HepG2 (cell line): Measurements from ENCODE around the gene RAB6B. TPM values are rescaled to one million over a fixed set of nuclear protein-coding genes. Genes with fewer than 3 reads are reported as not detected.

Experiments
- ATAC-seq: fragments of 200-7000 bp; cut with Tn5 transposase; 3 replicates; pipeline ENCODE4 v1.9.1; 2020; ENCODE audit warnings: mild to moderate bottlenecking, moderate library complexity
- BruUV-seq: library from RNA; stranded (reverse); fragments of 400-500 nt; replicated peaks from 2 replicates; lab custom pipeline; 2021; lab: Mats Ljungman, UMichigan
- CTCF ChIA-PET: fragments of 300-600 bp; formaldehyde crosslinking; extraction: SDS; loops from one replicate; lab custom pipeline; 2021; ENCODE audit warnings: low total read pairs, inconsistent platforms, low intra/inter-chr PET ratio; lab: Yijun Ruan, JAX
- POLR2A ChIA-PET: fragments of 350-600 bp; sonication (Branson Sonifier 250); formaldehyde crosslinking; loops from one replicate; lab custom pipeline; 2020; ENCODE audit warnings: antibody characterized with exemption, inconsistent platforms; lab: Yijun Ruan, JAX
- DNase-seq: peaks from one replicate; pipeline ENCODE4 v3.0.0-alpha.2; 2015; ENCODE audit warnings: low spot score
- FAIRE-seq: peaks from 3 replicates; lab custom pipeline; 2011; peaks lifted over from hg19 to GRCh38; lab: Jason Lieb, UNC
- H2AFZ ChIP-seq: one replicate; pipeline ENCODE4 v1.6.1; 2011; ENCODE audit warnings: low read length, inconsistent platforms
- H3K27ac ChIP-seq: fragments of 300-600 bp; 3 replicates; pipeline ENCODE4 v1.8.0; 2011; ENCODE audit warnings: mixed run types, mild to moderate bottlenecking, mixed read lengths, low read length, inconsistent platforms; ENCODE audit not compliant: insufficient read depth; ENCODE audit errors: extremely low read length
- H3K27me3 ChIP-seq, 2 experiments: fragments of 200-600 bp in 1 of 2; 2 replicates in 1 of 2; 3 replicates in 1 of 2; pipeline versions ENCODE4 v1.6.0 to v1.8.0; 2011; ENCODE audit warnings: low read length in 2 of 2, mild to moderate bottlenecking in 2 of 2, moderate library complexity in 2 of 2, inconsistent platforms in 1 of 2; ENCODE audit not compliant: insufficient read depth in 2 of 2, control insufficient read depth in 1 of 2
- H3K36me3 ChIP-seq, 2 experiments: fragments of 200-600 bp in 1 of 2; replicated peaks in 1 of 2; 2 replicates in 1 of 2; 3 replicates in 1 of 2; pipeline versions ENCODE4 v1.5.1 to v1.8.0; 2011; ENCODE audit warnings: low read length in 2 of 2, inconsistent platforms in 1 of 2; ENCODE audit not compliant: insufficient read depth in 2 of 2, control insufficient read depth in 1 of 2
- H3K4me1 ChIP-seq: 2 replicates; pipeline ENCODE4 v1.5.1; 2012; ENCODE audit warnings: low read length, inconsistent platforms; ENCODE audit not compliant: insufficient read depth
- H3K4me2 ChIP-seq: 2 replicates; pipeline ENCODE4 v1.6.0; 2011; ENCODE audit warnings: low read depth, low read length, inconsistent platforms
- H3K4me3 ChIP-seq, 3 experiments: fragments of 200-600 bp in 1 of 3; sonication (generic), shearing (Covaris generic) in 1 of 3; replicated peaks in 1 of 3; 2 replicates each; pipeline ENCODE4 v1.5.1; 2011 to 2016; ENCODE audit warnings: low read length in 3 of 3, inconsistent platforms in 2 of 3, low read depth in 2 of 3, mild to moderate bottlenecking in 2 of 3, control low read depth in 1 of 3, mixed read lengths in 1 of 3; ENCODE audit not compliant: insufficient read depth in 1 of 3
- H3K79me2 ChIP-seq: one replicate; pipeline ENCODE4 v1.6.1; 2011; ENCODE audit warnings: low read length, inconsistent platforms; ENCODE audit not compliant: insufficient read depth
- H3K9ac ChIP-seq: 2 replicates; pipeline ENCODE4 v1.6.0; 2011; ENCODE audit warnings: mild to moderate bottlenecking, low read depth, low read length, inconsistent platforms; ENCODE audit not compliant: insufficient read depth
- H3K9me3 ChIP-seq: 2 replicates; pipeline ENCODE4 v1.5.1; 2012; ENCODE audit warnings: mild to moderate bottlenecking, low read length
- H4K20me1 ChIP-seq: 2 replicates; pipeline ENCODE4 v1.6.0; 2011; ENCODE audit warnings: inconsistent platforms, mild to moderate bottlenecking, low read length, moderate library complexity; ENCODE audit not compliant: insufficient read depth
- FOXM1 ChIP-seq: sonication (generic); formaldehyde crosslinking; IDR thresholded peaks from 2 replicates; pipeline ENCODE4 v1.5.0; 2020; ENCODE audit warnings: missing genetic modification reagents
- LRRFIP1 ChIP-seq: sonication (generic); formaldehyde crosslinking; conservative IDR thresholded peaks from 2 replicates; pipeline ENCODE4 v1.4.0; 2020; ENCODE audit warnings: missing genetic modification reagents
- NR2C2 ChIP-seq: sonication (generic); formaldehyde crosslinking; IDR thresholded peaks from 2 replicates; pipeline ENCODE4 v1.4.0; 2020; ENCODE audit warnings: missing genetic modification reagents, mild to moderate bottlenecking, moderate library complexity, borderline replicate concordance
- SIX1 ChIP-seq: sonication (generic); formaldehyde crosslinking; IDR thresholded peaks from 2 replicates; pipeline ENCODE4 v1.4.0; 2020; ENCODE audit warnings: missing genetic modification reagents, borderline replicate concordance
- SMAD3 ChIP-seq: sonication (generic); formaldehyde crosslinking; IDR thresholded peaks from 2 replicates; pipeline ENCODE4 v1.4.0; 2020; ENCODE audit warnings: missing genetic modification reagents
- SOX5 ChIP-seq: IDR thresholded peaks from 2 replicates; pipeline ENCODE4 v1.6.1; 2016; ENCODE audit warnings: borderline replicate concordance
- TFDP1 ChIP-seq: IDR thresholded peaks from 2 replicates; pipeline ENCODE4 v1.6.1; 2016; ENCODE audit warnings: missing compliant biosample characterization, missing genetic modification reagents, borderline replicate concordance
- ZBTB39 ChIP-seq: sonication (generic); formaldehyde crosslinking; IDR thresholded peaks from 2 replicates; pipeline ENCODE4 v1.5.0; 2020; ENCODE audit warnings: missing genetic modification reagents
- ZBTB7B ChIP-seq: sonication (generic); formaldehyde crosslinking; IDR thresholded peaks from 2 replicates; pipeline ENCODE4 v1.4.0; 2020; ENCODE audit warnings: missing genetic modification reagents
- ZNF382 ChIP-seq: sonication (generic); formaldehyde crosslinking; IDR thresholded peaks from 2 replicates; pipeline ENCODE4 v1.5.0; 2020; ENCODE audit warnings: missing genetic modification reagents, mild to moderate bottlenecking, borderline replicate concordance
- WGBS: methylation state at CpG from one replicate; pipeline ENCODE4 v1.1.6; 2017; ENCODE audit warnings: low lambda C conversion rate; 5-methylcytosine and 5-hydroxymethylcytosine counted together
- in situ Hi-C: cut with HindIII; loops from 2 replicates; pipeline ENCODE4 v1.10.0; 2017; ENCODE audit warnings: low pct_unique_long_range_greater_than_20kb; ENCODE audit not compliant: extremely low pct_ligation_motif_present
- intact Hi-C: fragments of 100-400 bp; cut with micrococcal nuclease; formaldehyde crosslinking; loops from one replicate; pipeline ENCODE4 v1.10.0; 2022; ENCODE audit not compliant: unreplicated experiment
- polyA plus RNA-seq, 8 experiments: library from polyadenylated mRNA; depleted of rRNA in 3 of 8; stranded (reverse) in 7 of 8; unstranded in 1 of 8; fragments of >200 nt; fragmentation: Illumina TruSeq in 4 of 8; extraction: Trizol in 4 of 8; gene quantifications; 2 replicates each; pipeline versions ENCODE4 v1.2.1 to v1.2.3, GENCODE V29; 2011 to 2016; ENCODE audit warnings: low read depth in 4 of 8, missing spikeins in 1 of 8, mixed read lengths in 1 of 8; ENCODE audit not compliant: insufficient read depth in 1 of 8
- total RNA-seq, 5 experiments: library from RNA; depleted of rRNA; stranded (reverse); fragments of >200 nt; fragmentation: Illumina TruSeq; extraction: Trizol; gene quantifications; 2 replicates each; pipeline ENCODE4 v1.2.3, GENCODE V29; 2016; ENCODE audit warnings: low read depth in 1 of 5

The RAB6B gene
- total and polyA plus RNA-seq, 2 of the 13 experiments (the other 11 are each of a cell fraction or from before 2014, with no cell fraction given): 0.16 TPM; not detected in 1

GRCh38 chr3:133829310-133829707 lies 66.4 kb downstream of the RAB6B start:
- FAIRE-seq (no peak), ATAC-seq (no peak), DNase-seq (no peak)
- BruUV-seq: no TSS peak
- Histone ChIP-seq H3K4me2 (no peak overlapping the region), H3K4me3 (no peak overlapping the region), H3K4me1 (peaks cover 16% of the 10 kb centered on the region), H3K27ac (no peak overlapping the region), H3K9ac (no peak overlapping the region), H3K27me3 (peaks cover 0 to 19% of the 10 kb centered on the region in 2 experiments; a peak in 3 of 5 replicates), H2AFZ (no peak overlapping the region), H4K20me1 (no peaks in the 10 kb centered on the region), H3K9me3 (no peaks in the 10 kb centered on the region), H3K79me2 (no peaks in the 10 kb centered on the region), H3K36me3 (peaks cover 0 to under 1% of the 10 kb centered on the region in 2 experiments; a peak in 1 of 5 replicates)
- CTCF ChIA-PET: no interaction called here
- intact Hi-C loops (no loop called here), in situ Hi-C loops (no loop called here)
- TF ChIP-seq LRRFIP1 (CRISPR knock-in tag): no peak
- POLR2A ChIA-PET: no interaction called here
- no CpG with 5 or more reads among the region's 3 CpGs for WGBS

- no peak overlapping the region for H3K4me2 ChIP-seq
- BruUV-seq: no TSS peak
- H3K79me2 ChIP-seq: no peaks in the 10 kb centered on the region
- ChIA-PET POLR2A (no interaction called here), CTCF (no interaction called here)
- no peak overlapping the region for H3K4me3 ChIP-seq
- no peaks in the 10 kb centered on the region for H4K20me1 ChIP-seq
- no peak overlapping the region for H3K27ac ChIP-seq
- intact Hi-C loops (no loop called here), in situ Hi-C loops (no loop called here)
- no peak overlapping the region for H2AFZ ChIP-seq
- ATAC-seq (no peak; the same call in 2 of the 3 replicates), FAIRE-seq (no peak), DNase-seq (no peak)
- H3K4me1 ChIP-seq: peaks cover 16% of the 10 kb centered on the region
- H3K9me3 ChIP-seq: no peaks in the 10 kb centered on the region
- H3K9ac ChIP-seq: no peak overlapping the region
- 36% methylated on average over 12 of the region's 12 CpGs for WGBS
- peaks cover 0 to 2% of the 10 kb centered on the region in 2 experiments; a peak in 1 of 5 replicates for H3K36me3 ChIP-seq
- H3K27me3 ChIP-seq: peaks cover 0 to 19% of the 10 kb centered on the region in 2 experiments; a peak in 3 of 5 replicates
- TF ChIP-seq SMAD3 (CRISPR knock-in tag) (no peak), ZBTB39 (CRISPR knock-in tag) (no peak), NR2C2 (CRISPR knock-in tag) (no peak), SIX1 (CRISPR knock-in tag) (no peak), SOX5 (no peak), ZNF382 (CRISPR knock-in tag) (no peak), TFDP1 (no peak), ZBTB7B (CRISPR knock-in tag) (no peak), FOXM1 (CRISPR knock-in tag) (no peak)
Measured at GRCh38 chr3:133828576-133829309, 66.9 kb downstream of the RAB6B start.
